PFSK-1 (cell line): ENCODE results near the gene FUT6.

Experiments
- POLR2AphosphoS5 ChIP-seq: IDR thresholded peaks from 2 replicates; pipeline ENCODE4 v1.6.1; 2012; ENCODE audit warnings: low read depth, mild to moderate bottlenecking, control low read depth, low read length, moderate library complexity
- REST ChIP-seq, 2 experiments: IDR thresholded peaks; 2 replicates each; pipeline versions ENCODE4 v1.6.1 to v1.8.0; 2011 to 2012; ENCODE audit warnings: low read depth in 2 of 2, low read length in 2 of 2, control low read depth in 1 of 2, inconsistent platforms in 1 of 2, mild to moderate bottlenecking in 1 of 2, moderate library complexity in 1 of 2; ENCODE audit not compliant: insufficient read depth in 1 of 2
- SIN3A ChIP-seq: IDR thresholded peaks from 2 replicates; pipeline ENCODE4 v1.6.1; 2012; ENCODE audit warnings: mild to moderate bottlenecking, low read length, moderate library complexity, borderline replicate concordance; ENCODE audit not compliant: insufficient read depth

- TF ChIP-seq POLR2AphosphoS5 (no peak), REST (IDR thresholded peaks at IDR 0.05; ENCODE audit: insufficient read depth in 1 of 2, low read depth in 2 of 2, low read length in 2 of 2) (no peak), SIN3A (no peak)
Observed at GRCh38 chr19:5804516-5805461, 34.7 kb downstream of the FUT6 start, which contains the start of gene NRTN.
